T-helper 1 cell (primary cell): ENCODE results near the gene FBXL13.
A peak's percentile ranks its signal among the peaks of the same experiment; 100 is the strongest.

Source experiments
- DNase-seq, 5 donors: peaks; one replicate each; pipeline ENCODE4 v3.0.0-alpha.2; 2012 to 2020

Gene FBXL13

GRCh38 chr7:102890971-102891692 is 183.5 kb downstream of the FBXL13 start:
- DNase-seq: no peak

GRCh38 chr7:102890292-102890970 is 184.2 kb downstream of the FBXL13 start:
- no peak for DNase-seq

DNA sequence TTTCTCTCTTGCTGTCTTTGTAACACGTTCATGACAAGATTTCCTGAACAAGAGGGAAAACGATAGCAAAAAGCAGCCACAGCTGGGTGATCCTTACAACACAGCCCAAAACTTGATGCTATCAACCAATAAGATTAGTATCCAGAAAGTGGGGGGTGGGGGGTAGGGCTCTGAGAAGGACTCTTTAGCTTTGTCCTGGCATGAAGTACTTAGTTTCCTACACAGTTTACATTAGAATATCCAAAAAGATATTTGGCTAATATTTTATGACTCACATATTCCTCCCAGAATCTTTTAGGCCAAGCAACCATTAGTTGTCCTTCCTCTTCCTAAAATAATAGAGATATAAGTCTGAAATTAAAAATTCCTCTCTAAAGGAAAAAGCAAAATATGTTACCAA is 184.7 kb downstream of the FBXL13 start:
- DNase-seq: no peak

DNA sequence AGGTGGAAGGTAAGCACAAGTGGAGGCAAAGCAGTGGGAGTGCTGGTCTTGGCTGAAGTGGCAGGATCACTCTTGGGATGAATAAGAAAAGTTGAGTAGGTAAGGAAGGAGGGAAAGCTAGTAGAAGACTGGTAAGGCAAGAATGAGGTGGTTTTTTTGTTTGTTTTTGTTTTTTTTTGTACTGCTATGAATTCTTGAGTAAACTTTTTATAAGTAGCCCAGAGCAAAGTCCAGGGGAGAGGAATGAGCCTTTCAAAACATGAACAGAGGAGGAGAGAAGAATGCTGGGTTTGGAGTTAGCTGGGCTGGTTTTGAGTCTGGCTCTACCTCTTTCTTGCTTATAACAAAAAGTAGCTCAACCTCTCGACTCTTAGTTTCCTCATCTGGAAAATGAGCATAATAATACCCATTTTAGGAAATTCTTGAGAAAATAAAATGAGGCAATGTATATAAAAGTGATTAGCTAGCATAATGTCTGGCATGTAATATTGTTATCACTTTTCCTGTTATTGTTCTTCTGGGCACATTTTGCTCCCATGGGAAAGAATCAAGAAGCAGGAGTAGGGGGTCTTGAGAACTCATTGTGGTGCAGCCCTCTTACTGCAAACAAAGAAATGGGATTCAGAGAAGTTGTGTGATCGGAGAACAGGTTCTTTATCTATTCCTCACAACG is 185.9 kb downstream of the FBXL13 start:
- DNase-seq: no peak

DNA sequence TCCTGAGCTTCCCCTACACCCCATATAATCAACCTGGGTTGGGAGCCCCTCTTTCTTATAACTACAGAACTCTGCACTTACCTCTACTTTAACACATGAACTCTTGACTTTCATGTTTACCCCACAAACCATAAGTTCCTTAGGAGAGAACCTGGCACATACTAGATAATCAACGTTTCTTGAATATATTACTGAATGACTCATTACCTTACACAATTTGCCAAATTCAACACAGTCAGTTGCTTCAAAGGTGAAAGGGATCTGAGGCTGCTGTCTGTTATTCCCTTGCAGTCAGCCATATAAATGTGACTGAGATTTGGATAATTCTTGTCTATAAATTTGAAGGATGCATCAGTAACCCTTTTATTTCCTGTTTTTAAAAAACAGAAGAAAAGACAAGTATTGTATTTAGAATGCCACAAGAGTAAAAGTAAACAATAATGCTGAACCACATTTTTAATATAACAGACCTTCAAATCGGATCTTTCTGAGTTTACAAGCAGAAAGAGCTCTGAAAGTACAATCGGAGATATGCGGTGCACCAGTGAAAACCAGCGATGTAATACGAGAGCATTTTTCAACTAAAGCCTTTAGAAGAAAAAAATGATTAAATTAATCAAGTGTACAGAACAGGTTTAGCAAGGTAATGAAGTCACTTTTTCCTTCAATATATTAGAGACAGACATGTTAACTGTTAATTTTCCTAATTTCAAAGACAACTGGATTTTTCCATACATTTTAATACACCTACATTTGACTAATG is 191.3 kb downstream of the FBXL13 start:
- no peak for DNase-seq

GRCh38 chr7:102875700-102876295 is 198.8 kb downstream of the FBXL13 start:
- peak in 1 of 5 donors; percentile 48 for DNase-seq

- DNase-seq: no peak
These were observed 199.6 kb downstream of the FBXL13 start for GRCh38 chr7:102874966-102875365.

- DNase-seq: peak in 1 of 5 donors; percentile 85
These were observed 200.3 kb downstream of the FBXL13 start for GRCh38 chr7:102874166-102874829.

- DNase-seq: no peak
These were observed 201.0 kb downstream of the FBXL13 start for GRCh38 chr7:102873470-102874165.

- DNase-seq: no peak
These were observed 202.1 kb downstream of the FBXL13 start for GRCh38 chr7:102872460-102872859.

- DNase-seq: no peak
These were observed 205.4 kb downstream of the FBXL13 start for GRCh38 chr7:102869195-102869594.

- no peak for DNase-seq
These were observed 207.9 kb downstream of the FBXL13 start for GRCh38 chr7:102866535-102867215.

- DNase-seq: no peak
These were observed 209.6 kb downstream of the FBXL13 start for GRCh38 chr7:102864958-102865357.

DNA sequence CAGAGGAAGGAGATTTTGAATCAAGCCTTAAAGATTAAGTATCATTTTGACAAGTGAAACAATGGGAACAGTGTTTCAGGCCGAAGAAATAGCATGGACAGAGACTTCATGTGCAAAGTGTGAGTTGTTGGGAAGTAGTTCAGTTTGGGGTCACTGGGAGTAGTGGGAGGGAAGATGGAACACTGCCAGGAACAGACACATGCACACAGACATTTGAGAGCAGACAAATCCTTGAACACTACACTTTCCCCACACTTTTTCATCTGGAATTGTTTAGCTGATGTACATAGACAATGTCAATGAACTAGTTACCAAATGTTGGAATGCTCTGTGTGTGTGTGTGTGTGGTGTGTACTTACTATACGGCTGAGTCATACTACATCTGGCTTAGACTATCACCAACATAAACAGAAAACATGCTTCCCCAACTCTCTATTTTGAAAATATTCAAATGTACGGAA is 214.2 kb downstream of the FBXL13 start:
- no peak for DNase-seq

DNA sequence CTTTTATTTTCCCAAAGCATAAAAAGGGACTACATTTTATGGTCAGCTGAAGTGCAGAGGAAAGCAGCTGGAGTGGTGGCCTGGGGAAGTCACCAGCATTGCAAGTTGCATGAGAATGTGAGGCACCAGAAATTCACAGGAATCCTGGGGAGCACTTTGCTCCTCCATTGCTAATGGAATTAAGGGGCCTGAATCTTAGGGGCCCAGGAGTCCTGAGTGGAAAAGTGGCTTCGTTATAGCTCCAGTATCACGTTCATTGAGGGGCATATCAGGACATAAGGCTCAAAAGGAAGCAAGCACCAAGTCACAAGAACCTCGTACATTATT is 214.8 kb downstream of the FBXL13 start:
- no peak for DNase-seq

GRCh38 chr7:102859084-102859798 is 215.4 kb downstream of the FBXL13 start:
- DNase-seq: no peak

GRCh38 chr7:102856036-102856435 is 218.6 kb downstream of the FBXL13 start:
- no peak for DNase-seq

GRCh38 chr7:102849538-102849937 is 225.1 kb downstream of the FBXL13 start:
- DNase-seq: no peak

- no peak for DNase-seq
These were observed 225.5 kb downstream of the FBXL13 start for GRCh38 chr7:102849079-102849478.

- no peak for DNase-seq
These were observed 229.2 kb downstream of the FBXL13 start for GRCh38 chr7:102845346-102845745.
